ENCODE results near the gene C1orf216.
"Not testable (repeated sequence)": the region's sequence is repeated elsewhere in the genome, so short reads cannot be mapped to it uniquely, and the experiment has no call there.

Gene C1orf216

GRCh38 chr1:35718492-35719336 is at the start of gene C1orf216:
C1orf216 (minus strand) TSS chr1:35718884; CDS start chr1:35716321, 2,563 bp downstream.
- DNase-seq (ENCODE audit: low read depth in 1 of 2, low spot score in 1 of 2), result peak; percentile 46 to 63

GRCh38 chr1:35764283-35764682 is 45.6 kb upstream of the C1orf216 start:
- no peak for DNase-seq (ENCODE audit: low read depth in 1 of 2, low spot score in 1 of 2)

- DNase-seq (ENCODE audit: low read depth in 1 of 2, low spot score in 1 of 2), result no peak
These were observed 44.5 kb upstream of the C1orf216 start for GRCh38 chr1:35763201-35763600.

- no peak for DNase-seq (ENCODE audit: low read depth in 1 of 2, low spot score in 1 of 2)
These were observed 43.5 kb upstream of the C1orf216 start for GRCh38 chr1:35762141-35762540.

- no peak for DNase-seq (ENCODE audit: low read depth in 1 of 2, low spot score in 1 of 2)
These were observed 37.4 kb upstream of the C1orf216 start for GRCh38 chr1:35756064-35756463.

- DNase-seq (ENCODE audit: low read depth in 1 of 2, low spot score in 1 of 2), result no peak
These were observed 35.1 kb upstream of the C1orf216 start for GRCh38 chr1:35753626-35754260.

- no peak for DNase-seq (ENCODE audit: low read depth in 1 of 2, low spot score in 1 of 2)
These were observed 29.6 kb upstream of the C1orf216 start for GRCh38 chr1:35748326-35748725.

- DNase-seq (ENCODE audit: low read depth in 1 of 2, low spot score in 1 of 2), result no peak
These were observed 26.5 kb upstream of the C1orf216 start for GRCh38 chr1:35745124-35745730.

GRCh38 chr1:35737120-35737519 is 18.4 kb upstream of the C1orf216 start:
- no peak for DNase-seq (ENCODE audit: low read depth in 1 of 2, low spot score in 1 of 2)

GRCh38 chr1:35727434-35728040 is 8.9 kb upstream of the C1orf216 start:
- DNase-seq (ENCODE audit: low read depth in 1 of 2, low spot score in 1 of 2), result no peak

GRCh38 chr1:35726450-35727433 is 8.1 kb upstream of the C1orf216 start:
- peak in 1 of 2 donors; percentile 19 for DNase-seq (ENCODE audit: low read depth in 1 of 2, low spot score in 1 of 2)

- DNase-seq (ENCODE audit: low read depth in 1 of 2, low spot score in 1 of 2), result no peak
These were observed 6.9 kb upstream of the C1orf216 start for GRCh38 chr1:35725596-35725995.

GRCh38 chr1:35717911-35718476 is 690 bp downstream of the C1orf216 start:
- DNase-seq (ENCODE audit: low read depth in 1 of 2, low spot score in 1 of 2), result no peak

- peak; percentile 56 to 57 for DNase-seq (ENCODE audit: low read depth in 1 of 2, low spot score in 1 of 2)
These were observed 3.1 kb downstream of the C1orf216 start for GRCh38 chr1:35715568-35716002.

- no peak for DNase-seq (ENCODE audit: low read depth in 1 of 2, low spot score in 1 of 2)
These were observed 3.6 kb downstream of the C1orf216 start for GRCh38 chr1:35714921-35715567.

GRCh38 chr1:35711098-35711497 is 7.6 kb downstream of the C1orf216 start:
- DNase-seq (ENCODE audit: low read depth in 1 of 2, low spot score in 1 of 2), result not testable (repeated sequence)

- no peak for DNase-seq (ENCODE audit: low read depth in 1 of 2, low spot score in 1 of 2)
These were observed 9.7 kb downstream of the C1orf216 start for GRCh38 chr1:35708952-35709351.

- no peak for DNase-seq (ENCODE audit: low read depth in 1 of 2, low spot score in 1 of 2)
These were observed 10.2 kb downstream of the C1orf216 start for GRCh38 chr1:35708441-35708921.
